DND-41 (cell line): ENCODE measurements around the gene ATAD3B.
"Not testable (repeated sequence)": the region's sequence is repeated elsewhere in the genome, so short reads cannot be mapped to it uniquely, and the experiment has no call there.

ENCODE experiments used
- ATAC-seq: fragments of 200-7000 bp; cut with Tn5 transposase; 3 replicates; pipeline ENCODE4 v1.9.1; 2021; ENCODE audit warnings: low read depth; ENCODE audit not compliant: insufficient read depth
- DNase-seq: peaks from one replicate; pipeline ENCODE4 v3.0.0-alpha.2; 2020
- H2AFZ ChIP-seq: 2 replicates; pipeline ENCODE4 v1.6.0; 2012; ENCODE audit warnings: low read depth, low read length
- H3K27ac ChIP-seq: 2 replicates; pipeline ENCODE4 v1.5.1; 2012; ENCODE audit warnings: low read length, inconsistent platforms
- H3K27me3 ChIP-seq: fragments of 200-600 bp; sonication (generic); 2 replicates; pipeline ENCODE4 v1.6.0; 2012; ENCODE audit warnings: low read length, mild to moderate bottlenecking, inconsistent platforms; ENCODE audit not compliant: insufficient read depth, poor library complexity
- H3K36me3 ChIP-seq: 2 replicates; pipeline ENCODE4 v1.5.1; 2012; ENCODE audit warnings: low read length, inconsistent platforms; ENCODE audit not compliant: insufficient read depth
- H3K4me1 ChIP-seq: 2 replicates; pipeline ENCODE4 v1.5.1; 2012; ENCODE audit warnings: mild to moderate bottlenecking, low read length; ENCODE audit not compliant: insufficient read depth
- H3K4me2 ChIP-seq: 2 replicates; pipeline ENCODE4 v1.6.0; 2012; ENCODE audit warnings: mild to moderate bottlenecking, moderate library complexity, low read length, inconsistent platforms; ENCODE audit not compliant: insufficient read depth
- H3K4me3 ChIP-seq, 2 experiments: fragments of 200-600 bp in 1 of 2; shearing (Covaris generic) in 1 of 2; 2 replicates each; pipeline ENCODE4 v1.5.1; 2012 to 2016; ENCODE audit warnings: inconsistent platforms in 2 of 2, low read length in 2 of 2, mild to moderate bottlenecking in 2 of 2, low read depth in 1 of 2, moderate library complexity in 1 of 2
- H3K79me2 ChIP-seq: 2 replicates; pipeline ENCODE4 v1.6.0; 2012; ENCODE audit warnings: low read length, inconsistent platforms; ENCODE audit not compliant: insufficient read depth
- H3K9ac ChIP-seq: 2 replicates; pipeline ENCODE4 v1.6.0; 2012; ENCODE audit warnings: low read depth, mild to moderate bottlenecking, inconsistent platforms, low read length, moderate library complexity
- H3K9me3 ChIP-seq: 2 replicates; pipeline ENCODE4 v1.5.1; 2012; ENCODE audit warnings: low read length, moderate library complexity, mild to moderate bottlenecking, inconsistent platforms; ENCODE audit not compliant: insufficient read depth, severe bottlenecking
- H4K20me1 ChIP-seq: 2 replicates; pipeline ENCODE4 v1.6.0; 2012; ENCODE audit warnings: low read length; ENCODE audit not compliant: insufficient read depth
- EZH2 ChIP-seq: IDR thresholded peaks from 3 replicates; pipeline ENCODE4 v1.6.1; 2012; ENCODE audit warnings: borderline replicate concordance, low read depth, mild to moderate bottlenecking, moderate library complexity, low read length, inconsistent platforms; ENCODE audit not compliant: severe bottlenecking
- TF ChIP-seq, protein P1 (sequence below): IDR thresholded peaks from 2 replicates; pipeline ENCODE4 v1.5.1; 2012; ENCODE audit warnings: borderline replicate concordance, low read length, moderate library complexity, mild to moderate bottlenecking; ENCODE audit not compliant: poor library complexity, severe bottlenecking; ENCODE audit errors: extremely low read depth

Gene ATAD3B

GRCh38 chr1:1451696-1452364, 19.7 kb upstream of the ATAD3B start:
- Histone ChIP-seq H3K9ac (no peak overlapping the region), H3K79me2 (no peaks in the 10 kb centered on the region), H3K36me3 (no peaks in the 10 kb centered on the region), H3K27ac (no peak overlapping the region), H3K9me3 (no peaks in the 10 kb centered on the region), H3K4me1 (no peaks in the 10 kb centered on the region), H3K4me3 (no peak overlapping the region), H4K20me1 (no peaks in the 10 kb centered on the region), H3K27me3 (no peaks in the 10 kb centered on the region), H3K4me2 (no peak overlapping the region), H2AFZ (no peak overlapping the region)
- DNase-seq (no peak), ATAC-seq (no peak)
- TF ChIP-seq, protein P1, sequence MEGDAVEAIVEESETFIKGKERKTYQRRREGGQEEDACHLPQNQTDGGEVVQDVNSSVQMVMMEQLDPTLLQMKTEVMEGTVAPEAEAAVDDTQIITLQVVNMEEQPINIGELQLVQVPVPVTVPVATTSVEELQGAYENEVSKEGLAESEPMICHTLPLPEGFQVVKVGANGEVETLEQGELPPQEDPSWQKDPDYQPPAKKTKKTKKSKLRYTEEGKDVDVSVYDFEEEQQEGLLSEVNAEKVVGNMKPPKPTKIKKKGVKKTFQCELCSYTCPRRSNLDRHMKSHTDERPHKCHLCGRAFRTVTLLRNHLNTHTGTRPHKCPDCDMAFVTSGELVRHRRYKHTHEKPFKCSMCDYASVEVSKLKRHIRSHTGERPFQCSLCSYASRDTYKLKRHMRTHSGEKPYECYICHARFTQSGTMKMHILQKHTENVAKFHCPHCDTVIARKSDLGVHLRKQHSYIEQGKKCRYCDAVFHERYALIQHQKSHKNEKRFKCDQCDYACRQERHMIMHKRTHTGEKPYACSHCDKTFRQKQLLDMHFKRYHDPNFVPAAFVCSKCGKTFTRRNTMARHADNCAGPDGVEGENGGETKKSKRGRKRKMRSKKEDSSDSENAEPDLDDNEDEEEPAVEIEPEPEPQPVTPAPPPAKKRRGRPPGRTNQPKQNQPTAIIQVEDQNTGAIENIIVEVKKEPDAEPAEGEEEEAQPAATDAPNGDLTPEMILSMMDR, result no peak
- TF ChIP-seq EZH2, result no peak

DNA sequence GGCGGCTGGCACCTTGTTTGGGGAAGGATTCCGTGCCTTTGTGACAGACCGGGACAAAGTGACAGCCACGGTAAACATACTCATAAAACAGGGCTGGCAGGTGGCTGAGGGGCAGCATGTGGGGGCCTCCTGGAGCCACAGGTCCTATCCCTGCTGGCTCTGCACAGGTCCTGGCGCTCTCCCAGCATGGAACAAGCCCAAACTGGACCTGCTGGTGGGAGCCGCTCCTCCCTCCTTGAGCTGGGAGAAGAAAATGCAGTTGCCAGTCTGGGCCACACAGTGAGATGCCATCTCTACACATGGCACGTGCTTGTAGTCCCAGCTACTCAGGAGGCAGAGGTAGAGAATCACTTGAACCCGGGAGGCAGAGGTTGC, 19.2 kb upstream of the ATAD3B start:
- H3K4me3 ChIP-seq, H3K4me2 ChIP-seq, H3K36me3 ChIP-seq, H2AFZ ChIP-seq, H3K27ac ChIP-seq, H3K4me1 ChIP-seq, DNase-seq, ATAC-seq, H4K20me1 ChIP-seq, H3K9ac ChIP-seq, H3K27me3 ChIP-seq, H3K9me3 ChIP-seq, H3K79me2 ChIP-seq: not testable (repeated sequence)

- Histone ChIP-seq H3K9ac (no peak overlapping the region), H4K20me1 (no peaks in the 10 kb centered on the region), H3K4me2 (no peak overlapping the region), H2AFZ (no peak overlapping the region), H3K79me2 (no peaks in the 10 kb centered on the region), H3K36me3 (no peaks in the 10 kb centered on the region), H3K4me1 (no peaks in the 10 kb centered on the region), H3K27ac (no peak overlapping the region), H3K27me3 (no peaks in the 10 kb centered on the region), H3K4me3 (no peak overlapping the region), H3K9me3 (no peaks in the 10 kb centered on the region)
- no peak for DNase-seq
- TF ChIP-seq, protein P1, result no peak
- TF ChIP-seq EZH2, result no peak
- no peak for ATAC-seq
Measured at GRCh38 chr1:1452882-1453281, 18.7 kb upstream of the ATAD3B start.

DNA sequence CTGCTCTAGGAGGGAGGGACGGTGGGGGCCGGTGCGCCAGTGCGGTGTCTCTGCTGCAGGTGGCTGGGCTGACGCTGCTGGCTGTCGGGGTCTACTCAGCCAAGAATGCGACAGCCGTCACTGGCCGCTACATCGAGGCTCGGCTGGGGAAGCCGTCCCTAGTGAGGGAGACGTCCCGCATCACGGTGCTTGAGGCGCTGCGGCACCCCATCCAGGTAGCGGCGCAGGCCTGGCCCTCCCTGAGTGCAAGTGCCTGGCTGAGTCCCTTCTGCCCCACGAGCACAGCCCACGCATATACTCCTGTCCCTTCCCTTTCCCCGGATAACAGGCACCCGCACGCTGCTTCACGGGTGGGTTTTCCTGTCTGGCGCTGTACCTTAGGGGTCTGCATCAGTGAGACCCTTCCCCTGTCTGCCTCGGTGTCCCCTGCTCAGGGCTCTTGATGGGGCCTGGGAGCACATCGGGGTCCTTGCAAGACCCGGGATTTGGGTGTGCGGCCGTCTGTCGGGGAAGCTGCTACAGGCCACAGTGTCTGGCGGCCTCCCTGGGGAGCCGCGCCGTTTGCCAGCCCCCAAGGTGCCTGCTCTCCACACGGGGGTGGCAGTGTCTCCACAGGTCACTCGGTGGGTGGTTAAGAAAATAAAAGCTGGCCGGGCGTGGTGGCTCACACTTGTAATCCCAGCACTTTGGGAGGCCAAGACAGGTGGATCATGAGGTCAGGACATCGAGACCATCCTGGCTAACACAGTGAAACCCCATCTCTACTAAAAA, 17.1 kb upstream of the ATAD3B start:
- H3K9ac ChIP-seq, H3K79me2 ChIP-seq, H3K4me2 ChIP-seq, H3K27me3 ChIP-seq, DNase-seq, H2AFZ ChIP-seq, ATAC-seq, H3K27ac ChIP-seq, H3K4me1 ChIP-seq, H4K20me1 ChIP-seq, H3K36me3 ChIP-seq, H3K9me3 ChIP-seq, H3K4me3 ChIP-seq: not testable (repeated sequence)
